KMS-11 (cell line): ENCODE results near the gene HOMER3.

Experiments
- H2AFZ ChIP-seq: fragments of 200-600 bp; sonication (generic); 2 replicates; pipeline ENCODE4 v1.6.1; 2016; ENCODE audit warnings: antibody characterized with exemption, mixed run types, low read depth
- H3K27ac ChIP-seq: fragments of 200-600 bp; sonication (generic); 2 replicates; pipeline ENCODE4 v1.6.1; 2016; ENCODE audit warnings: mild to moderate bottlenecking, mixed run types
- H3K27me3 ChIP-seq: fragments of 200-600 bp; sonication (generic); 2 replicates; pipeline ENCODE4 v1.6.1; 2017; ENCODE audit warnings: mild to moderate bottlenecking, low read depth, mixed run types, moderate library complexity; ENCODE audit not compliant: insufficient read depth
- H3K36me3 ChIP-seq: fragments of 200-600 bp; sonication (generic); 2 replicates; pipeline ENCODE4 v1.6.1; 2017; ENCODE audit warnings: mild to moderate bottlenecking, mixed run types; ENCODE audit not compliant: insufficient read depth
- H3K4me1 ChIP-seq: fragments of 200-600 bp; sonication (generic); 2 replicates; pipeline ENCODE4 v1.6.1; 2016; ENCODE audit warnings: mild to moderate bottlenecking, low read depth, mixed run types; ENCODE audit not compliant: poor library complexity, severe bottlenecking
- H3K4me2 ChIP-seq: fragments of 200-600 bp; sonication (generic); 2 replicates; pipeline ENCODE4 v1.7.0; 2016; ENCODE audit warnings: mild to moderate bottlenecking, mixed run types
- H3K4me3 ChIP-seq: fragments of 200-600 bp; sonication (generic); IDR thresholded peaks from 2 replicates; pipeline ENCODE4 v1.6.1; 2017; ENCODE audit warnings: low read depth, low read length, mixed read lengths; ENCODE audit not compliant: insufficient read depth
- H3K79me2 ChIP-seq: fragments of 200-600 bp; sonication (generic); 2 replicates; pipeline ENCODE4 v1.6.1; 2016; ENCODE audit warnings: low read depth, mixed run types; ENCODE audit not compliant: insufficient read depth
- H3K9ac ChIP-seq: fragments of 200-600 bp; sonication (generic); 2 replicates; pipeline ENCODE4 v1.6.1; 2016; ENCODE audit warnings: mild to moderate bottlenecking, mixed run types
- H4K20me1 ChIP-seq: fragments of 200-600 bp; sonication (generic); 2 replicates; pipeline ENCODE4 v1.6.1; 2016; ENCODE audit warnings: mild to moderate bottlenecking, mixed run types; ENCODE audit not compliant: insufficient read depth
- CTCF ChIP-seq: fragments of 200-600 bp; sonication (generic); conservative IDR thresholded peaks from 2 replicates; pipeline ENCODE4 v1.6.1; 2017; ENCODE audit warnings: low read depth, mild to moderate bottlenecking, antibody characterized with exemption, low read length, moderate library complexity, mixed read lengths

Gene HOMER3

GRCh38 chr19:18964121-18964520, 23.1 kb upstream of the HOMER3 start:
- TF ChIP-seq CTCF, result no peak
- Histone ChIP-seq H3K27ac (no peak overlapping the region), H4K20me1 (no peaks in the 10 kb centered on the region)

GRCh38 chr19:18961767-18962620, 21.0 kb upstream of the HOMER3 start:
- no peaks in the 10 kb centered on the region for H3K27me3 ChIP-seq
- H3K9ac ChIP-seq, result no peak overlapping the region
- H3K4me3 ChIP-seq, result no peak overlapping the region
- H3K27ac ChIP-seq, result no peak overlapping the region
- H3K4me2 ChIP-seq, result no peak overlapping the region
- no peaks in the 10 kb centered on the region for H3K36me3 ChIP-seq
- no peak overlapping the region for H2AFZ ChIP-seq
- H3K79me2 ChIP-seq, result no peaks in the 10 kb centered on the region
- H4K20me1 ChIP-seq, result no peaks in the 10 kb centered on the region
- H3K4me1 ChIP-seq, result no peaks in the 10 kb centered on the region
- TF ChIP-seq CTCF, result no peak

More at GRCh38 chr19:18964121-18964520, 23.1 kb upstream of the HOMER3 start:
- H3K79me2 ChIP-seq, result no peaks in the 10 kb centered on the region
- H3K36me3 ChIP-seq, result no peaks in the 10 kb centered on the region
- H3K4me2 ChIP-seq, result no peak overlapping the region
- H3K4me3 ChIP-seq, result no peak overlapping the region
- no peak overlapping the region for H2AFZ ChIP-seq
- no peaks in the 10 kb centered on the region for H3K27me3 ChIP-seq
- H3K4me1 ChIP-seq, result no peaks in the 10 kb centered on the region
- no peak overlapping the region for H3K9ac ChIP-seq

- Histone ChIP-seq H3K27ac (no peak overlapping the region), H3K27me3 (no peaks in the 10 kb centered on the region), H3K36me3 (no peaks in the 10 kb centered on the region), H4K20me1 (no peaks in the 10 kb centered on the region), H3K4me2 (no peak overlapping the region), H3K9ac (no peak overlapping the region), H2AFZ (no peak overlapping the region), H3K4me3 (no peak overlapping the region), H3K4me1 (no peaks in the 10 kb centered on the region), H3K79me2 (no peaks in the 10 kb centered on the region)
- no peak for TF ChIP-seq CTCF
Measured at GRCh38 chr19:18960370-18960769, 19.4 kb upstream of the HOMER3 start.

DNA sequence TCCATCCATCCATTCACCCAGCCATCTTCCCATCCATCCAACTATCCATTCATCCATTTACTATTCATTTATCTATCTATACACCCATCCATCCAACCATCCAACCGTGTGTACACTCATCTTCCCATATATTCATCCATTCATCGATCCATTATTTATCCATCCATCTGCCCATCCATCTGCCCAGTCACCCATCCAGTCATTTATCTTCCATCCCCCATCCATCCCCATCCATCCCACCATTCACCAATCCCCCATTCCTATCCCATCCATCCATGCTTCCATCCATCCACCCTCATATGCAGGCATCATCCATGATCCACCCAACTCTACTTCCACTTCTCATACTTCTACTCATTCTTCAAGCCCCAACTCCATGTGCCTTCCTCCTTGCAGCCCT, 14.0 kb upstream of the HOMER3 start:
- Histone ChIP-seq H3K27me3 (no peaks in the 10 kb centered on the region), H3K4me3 (no peak overlapping the region), H3K4me2 (no peak overlapping the region), H4K20me1 (no peaks in the 10 kb centered on the region), H3K79me2 (no peaks in the 10 kb centered on the region), H3K27ac (no peak overlapping the region), H3K9ac (no peak overlapping the region), H3K4me1 (peaks cover under 1% of the 10 kb centered on the region), H3K36me3 (no peaks in the 10 kb centered on the region), H2AFZ (no peak overlapping the region)
- TF ChIP-seq CTCF, result no peak
